HCT116 (cell line): Measurements from ENCODE around the gene EIF2B5. TPM values are rescaled to one million over a fixed set of nuclear protein-coding genes. Genes with fewer than 3 reads are reported as not detected.

Experiments used
- ATAC-seq: fragments of 200-7000 bp; cut with Tn5 transposase; 2 replicates; pipeline ENCODE4 v1.9.1; 2020; ENCODE audit warnings: mild to moderate bottlenecking, moderate library complexity
- BruUV-seq: library from RNA; stranded (reverse); fragments of 400-500 nt; replicated peaks from 2 replicates; lab custom pipeline; 2021; lab: Mats Ljungman, UMichigan
- CTCF ChIA-PET: fragments of 300-600 bp; sonication (Branson Sonifier 250); formaldehyde crosslinking; loops from one replicate; lab custom pipeline; 2021; ENCODE audit warnings: antibody characterized with exemption; lab: Charles Lee
- POLR2A ChIA-PET: fragments of 300-600, 350-600 bp; sonication (Branson Sonifier 250); formaldehyde crosslinking; loops from one replicate; lab custom pipeline; 2021; ENCODE audit warnings: antibody characterized with exemption; lab: Charles Lee
- RAD21 ChIA-PET, 2 experiments: fragments of 300-600 bp; sonication (Branson Sonifier 250); formaldehyde crosslinking; loops; one replicate each; lab custom pipeline; 2023; ENCODE audit warnings: low total read pairs in 2 of 2; ENCODE audit not compliant: uncharacterized antibody in 2 of 2, unreplicated experiment in 2 of 2, low non-redundant PET in 1 of 2; lab: Charles Lee
- DNase-seq: peaks from one replicate; pipeline ENCODE4 v3.0.0-alpha.2; 2010; ENCODE audit warnings: low read depth, low spot score
- H2AFZ ChIP-seq: fragments of 200-600 bp; shearing (Covaris generic), sonication (generic); 2 replicates; pipeline ENCODE4 v1.6.1; 2017; ENCODE audit warnings: low read depth, mixed run types, mixed read lengths, antibody characterized with exemption, low read length; ENCODE audit not compliant: poor library complexity, severe bottlenecking
- H3K27ac ChIP-seq: 2 replicates; pipeline ENCODE4 v1.5.1; 2012; ENCODE audit warnings: low read depth, low read length
- H3K27me3 ChIP-seq: fragments of 200-600 bp; sonication (generic); 2 replicates; pipeline ENCODE4 v1.6.1; 2016; ENCODE audit warnings: mixed run types, low read length, mixed read lengths; ENCODE audit not compliant: insufficient read depth
- H3K36me3 ChIP-seq, 2 experiments: fragments of 200-500 bp in 1 of 2; fragments of 200-600 bp in 1 of 2; sonication (Bioruptor generic) in 1 of 2; sonication (generic) in 1 of 2; 2 replicates each; pipeline versions ENCODE4 v1.5.1 to v1.6.1; 2014 to 2016; ENCODE audit warnings: low read length in 2 of 2, inconsistent platforms in 1 of 2, mixed read lengths in 1 of 2, mixed run types in 1 of 2; ENCODE audit not compliant: insufficient read depth in 2 of 2, control insufficient read depth in 1 of 2
- H3K4me1 ChIP-seq, 2 experiments: fragments of 200-600 bp in 1 of 2; sonication (generic) in 1 of 2; 2 replicates each; pipeline versions ENCODE4 v1.5.1 to v1.6.1; 2012 to 2017; ENCODE audit warnings: low read length in 2 of 2, inconsistent platforms in 1 of 2, mild to moderate bottlenecking in 1 of 2, mixed read lengths in 1 of 2, mixed run types in 1 of 2, moderate library complexity in 1 of 2; ENCODE audit not compliant: insufficient read depth in 2 of 2, control insufficient read depth in 1 of 2
- H3K4me2 ChIP-seq: fragments of 200-600 bp; sonication (generic); 2 replicates; pipeline ENCODE4 v1.6.1; 2017; ENCODE audit warnings: mixed run types, low read length, mixed read lengths
- H3K4me3 ChIP-seq, 2 experiments: fragments of 200-600 bp in 1 of 2; sonication (generic) in 1 of 2; replicated peaks in 1 of 2; 2 replicates each; pipeline ENCODE4 v1.5.1; 2011 to 2016; ENCODE audit warnings: low read length in 2 of 2, control low read depth in 1 of 2, low read depth in 1 of 2, mild to moderate bottlenecking in 1 of 2, mixed read lengths in 1 of 2, mixed run types in 1 of 2
- H3K79me2 ChIP-seq: fragments of 200-600 bp; sonication (generic); 2 replicates; pipeline ENCODE4 v1.6.1; 2017; ENCODE audit warnings: mild to moderate bottlenecking, mixed run types, low read length, moderate library complexity, mixed read lengths; ENCODE audit not compliant: insufficient read depth
- H3K9ac ChIP-seq: fragments of 200-600 bp; sonication (generic); 2 replicates; pipeline ENCODE4 v1.6.1; 2016; ENCODE audit warnings: low read length, mixed read lengths
- H3K9me2 ChIP-seq: fragments of 200-600 bp; sonication (generic), shearing (Covaris generic); 2 replicates; pipeline ENCODE4 v1.6.1; 2017; ENCODE audit warnings: mixed run types, mild to moderate bottlenecking, moderate library complexity; ENCODE audit not compliant: insufficient read depth
- H3K9me3 ChIP-seq, 2 experiments: fragments of 200-500 bp in 1 of 2; fragments of 200-600 bp in 1 of 2; sonication (Bioruptor generic) in 1 of 2; sonication (generic) in 1 of 2; 2 replicates each; pipeline ENCODE4 v1.6.1; 2014 to 2017; ENCODE audit warnings: low read length in 2 of 2, mixed read lengths in 2 of 2, inconsistent platforms in 1 of 2, low read depth in 1 of 2, mild to moderate bottlenecking in 1 of 2, mixed run types in 1 of 2, moderate library complexity in 1 of 2; ENCODE audit not compliant: control insufficient read depth in 1 of 2, insufficient read depth in 1 of 2
- H4K20me1 ChIP-seq: fragments of 200-600 bp; sonication (generic), shearing (Covaris generic); 2 replicates; pipeline ENCODE4 v1.6.1; 2017; ENCODE audit warnings: mixed run types, mild to moderate bottlenecking, moderate library complexity; ENCODE audit not compliant: insufficient read depth
- ATF3 ChIP-seq: IDR thresholded peaks from 2 replicates; pipeline ENCODE4 v1.6.1; 2012
- CBX3 ChIP-seq: IDR thresholded peaks from 2 replicates; pipeline ENCODE4 v1.6.1; 2012; ENCODE audit warnings: low read depth
- EGR1 ChIP-seq: IDR thresholded peaks from 2 replicates; pipeline ENCODE4 v1.6.1; 2012; ENCODE audit warnings: low read depth
- ELF1 ChIP-seq: IDR thresholded peaks from 2 replicates; pipeline ENCODE4 v1.6.1; 2012; ENCODE audit warnings: low read depth, borderline replicate concordance
- EZH2phosphoT487 ChIP-seq: fragments of 200-600 bp; IDR thresholded peaks from 2 replicates; pipeline ENCODE4 v1.6.1; 2018; ENCODE audit warnings: antibody characterized with exemption, borderline replicate concordance
- POLR2A ChIP-seq: IDR thresholded peaks from 2 replicates; pipeline ENCODE4 v1.7.0; 2011; ENCODE audit warnings: borderline replicate concordance; ENCODE audit not compliant: insufficient read depth, insufficient read length; ENCODE audit errors: extremely low read depth
- RAD21 ChIP-seq: IDR thresholded peaks from 2 replicates; pipeline ENCODE4 v1.6.1; 2012; ENCODE audit warnings: low read depth, mild to moderate bottlenecking
- SIN3A ChIP-seq: IDR thresholded peaks from 2 replicates; pipeline ENCODE4 v1.6.1; 2012; ENCODE audit warnings: low read depth
- SRF ChIP-seq: IDR thresholded peaks from 2 replicates; pipeline ENCODE4 v1.6.1; 2012; ENCODE audit warnings: low read depth
- ZBTB33 ChIP-seq: IDR thresholded peaks from 2 replicates; pipeline ENCODE4 v1.6.1; 2011; ENCODE audit warnings: mild to moderate bottlenecking, low read length, moderate library complexity; ENCODE audit not compliant: insufficient replicate concordance; ENCODE audit errors: extremely low read depth
- ZFX ChIP-seq: fragments of 450-650 bp; IDR thresholded peaks from 2 replicates; pipeline ENCODE4 v1.6.1; 2017
- ZNF274 ChIP-seq: fragments of 200-500 bp; sonication (Bioruptor generic); IDR thresholded peaks from 2 replicates; pipeline ENCODE4 v1.6.1; 2014; ENCODE audit warnings: mild to moderate bottlenecking, low read depth, low read length, inconsistent platforms
- intact Hi-C: fragments of 100-400 bp; cut with micrococcal nuclease; formaldehyde crosslinking; loops from 2 replicates; pipeline ENCODE4 v1.10.0; 2022
- total RNA-seq: library from RNA; stranded (reverse); gene quantifications from one replicate; pipeline ENCODE4 v1.2.1, GENCODE V29; 2021; ENCODE audit not compliant: unreplicated experiment
- TF ChIP-seq, protein P1 (sequence below): IDR thresholded peaks from 2 replicates; pipeline ENCODE4 v1.6.1; 2012
- TF ChIP-seq, protein P2 (sequence below): IDR thresholded peaks from 2 replicates; pipeline ENCODE4 v1.6.1; 2012; ENCODE audit warnings: low read depth

EIF2B5 gene
- total RNA-seq, 1 experiment from 2014 or later: 50.3 TPM

DNA sequence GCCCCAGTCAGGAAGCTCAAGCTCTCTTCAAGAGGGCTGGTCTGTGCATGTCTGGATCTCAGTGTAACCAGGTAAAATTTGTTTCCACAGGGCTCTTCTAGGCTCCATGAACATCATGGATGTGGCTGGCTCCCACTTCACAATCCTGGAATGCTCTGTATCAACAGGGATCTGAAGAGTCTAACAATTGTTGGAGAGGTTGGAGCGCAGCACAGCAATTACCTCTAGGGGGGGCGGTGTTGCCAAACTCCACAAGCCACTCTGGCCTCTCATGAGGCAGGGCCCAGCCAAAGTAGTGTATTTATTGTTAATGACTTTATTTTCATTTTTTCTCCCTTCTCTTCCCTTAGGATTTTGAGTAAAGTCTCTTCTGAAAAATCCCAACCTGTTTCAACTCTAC is 6.1 kb upstream of the EIF2B5 start (continued):
- TF ChIP-seq ZBTB33 (no peak), ZFX (no peak), ELF1 (no peak), POLR2A (no peak), RAD21 (peak; percentile 47), SRF (no peak)
- TF ChIP-seq, all 23 proteins: peak for 2

- BruUV-seq: no TSS peak
- no peaks in the 10 kb centered on the region for H4K20me1 ChIP-seq
- intact Hi-C loops: loop anchor here (5.0 kb wide), 1 partner anchor 236 kb away; no protein-coding TSS in a partner anchor
- TF ChIP-seq CBX3: no peak
- no peak for TF ChIP-seq ZBTB33
- TF ChIP-seq RAD21: no peak
- TF ChIP-seq EZH2phosphoT487: no peak
- TF ChIP-seq SIN3A: no peak
- TF ChIP-seq, protein P1, sequence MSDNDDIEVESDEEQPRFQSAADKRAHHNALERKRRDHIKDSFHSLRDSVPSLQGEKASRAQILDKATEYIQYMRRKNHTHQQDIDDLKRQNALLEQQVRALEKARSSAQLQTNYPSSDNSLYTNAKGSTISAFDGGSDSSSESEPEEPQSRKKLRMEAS: no peak
- no peak for TF ChIP-seq ZNF274
- no peak for TF ChIP-seq SRF
- TF ChIP-seq EGR1: no peak
- TF ChIP-seq POLR2A: no peak
- TF ChIP-seq, protein P2, sequence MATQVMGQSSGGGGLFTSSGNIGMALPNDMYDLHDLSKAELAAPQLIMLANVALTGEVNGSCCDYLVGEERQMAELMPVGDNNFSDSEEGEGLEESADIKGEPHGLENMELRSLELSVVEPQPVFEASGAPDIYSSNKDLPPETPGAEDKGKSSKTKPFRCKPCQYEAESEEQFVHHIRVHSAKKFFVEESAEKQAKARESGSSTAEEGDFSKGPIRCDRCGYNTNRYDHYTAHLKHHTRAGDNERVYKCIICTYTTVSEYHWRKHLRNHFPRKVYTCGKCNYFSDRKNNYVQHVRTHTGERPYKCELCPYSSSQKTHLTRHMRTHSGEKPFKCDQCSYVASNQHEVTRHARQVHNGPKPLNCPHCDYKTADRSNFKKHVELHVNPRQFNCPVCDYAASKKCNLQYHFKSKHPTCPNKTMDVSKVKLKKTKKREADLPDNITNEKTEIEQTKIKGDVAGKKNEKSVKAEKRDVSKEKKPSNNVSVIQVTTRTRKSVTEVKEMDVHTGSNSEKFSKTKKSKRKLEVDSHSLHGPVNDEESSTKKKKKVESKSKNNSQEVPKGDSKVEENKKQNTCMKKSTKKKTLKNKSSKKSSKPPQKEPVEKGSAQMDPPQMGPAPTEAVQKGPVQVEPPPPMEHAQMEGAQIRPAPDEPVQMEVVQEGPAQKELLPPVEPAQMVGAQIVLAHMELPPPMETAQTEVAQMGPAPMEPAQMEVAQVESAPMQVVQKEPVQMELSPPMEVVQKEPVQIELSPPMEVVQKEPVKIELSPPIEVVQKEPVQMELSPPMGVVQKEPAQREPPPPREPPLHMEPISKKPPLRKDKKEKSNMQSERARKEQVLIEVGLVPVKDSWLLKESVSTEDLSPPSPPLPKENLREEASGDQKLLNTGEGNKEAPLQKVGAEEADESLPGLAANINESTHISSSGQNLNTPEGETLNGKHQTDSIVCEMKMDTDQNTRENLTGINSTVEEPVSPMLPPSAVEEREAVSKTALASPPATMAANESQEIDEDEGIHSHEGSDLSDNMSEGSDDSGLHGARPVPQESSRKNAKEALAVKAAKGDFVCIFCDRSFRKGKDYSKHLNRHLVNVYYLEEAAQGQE: no peak
- TF ChIP-seq ATF3: no peak
- TF ChIP-seq, all 23 proteins: peak for 0
- CTCF ChIA-PET: no interaction called here
- Histone ChIP-seq H3K9ac (no peak overlapping the region), H3K27ac (no peak overlapping the region), H3K4me3 (no peak overlapping the region), H2AFZ (no peak overlapping the region), H3K4me2 (peak overlapping the region; percentile 91; the same call in 1 of the 2 replicates), H3K36me3 (no peaks in the 10 kb centered on the region; a peak in 2 of 4 replicates), H3K9me3 (no peaks in the 10 kb centered on the region), H3K9me2 (no peaks in the 10 kb centered on the region), H3K27me3 (no peaks in the 10 kb centered on the region), H3K4me1 (peaks cover 12 to 39% of the 10 kb centered on the region in 2 experiments; a peak in 3 of 4 replicates), H3K79me2 (peaks cover 35% of the 10 kb centered on the region)
- ATAC-seq (no peak), DNase-seq (no peak)
- POLR2A ChIA-PET: no interaction called here
- RAD21 ChIA-PET: no interaction called here
Observed at GRCh38 chr3:184132945-184133344, 2.2 kb upstream of the EIF2B5 start.
